ENCODE data around the gene KLHL26. TPM values are rescaled to one million over a fixed set of nuclear protein-coding genes. Genes with fewer than 3 reads are reported as not detected.

The KLHL26 gene
- total RNA-seq, 1 experiment from 2014 or later: 3.7 TPM

- H3K4me2 ChIP-seq (ENCODE audit: low read depth, low read length, poor library complexity, severe bottlenecking): no peak overlapping the region
- peaks cover 4% of the 10 kb centered on the region; the same call in 1 of the 2 replicates for H3K36me3 ChIP-seq (ENCODE audit: insufficient read depth, low read length)
- H3K79me2 ChIP-seq (ENCODE audit: low read length): no peaks in the 10 kb centered on the region
- no peak overlapping the region for H3K9ac ChIP-seq (ENCODE audit: low read length)
- no peaks in the 10 kb centered on the region for H3K9me2 ChIP-seq (replicated peaks; ENCODE audit: insufficient read depth, low read length)
- H2AFZ ChIP-seq (ENCODE audit: low read length): no peak overlapping the region
- no peak overlapping the region for H3K27ac ChIP-seq (ENCODE audit: low read length)
- H4K20me1 ChIP-seq (ENCODE audit: insufficient read depth, low read depth, low read length): no peaks in the 10 kb centered on the region
- peaks cover 33% of the 10 kb centered on the region for H3K4me1 ChIP-seq (ENCODE audit: low read length)
- no peak for DNase-seq
- no peaks in the 10 kb centered on the region for H3K9me3 ChIP-seq (ENCODE audit: low read length)
- no peaks in the 10 kb centered on the region for H3K27me3 ChIP-seq (ENCODE audit: low read length)
- H3K4me3 ChIP-seq (ENCODE audit: low read length): no peak overlapping the region
Measured at GRCh38 chr19:18667531-18668251, 30.9 kb downstream of the KLHL26 start.

DNA sequence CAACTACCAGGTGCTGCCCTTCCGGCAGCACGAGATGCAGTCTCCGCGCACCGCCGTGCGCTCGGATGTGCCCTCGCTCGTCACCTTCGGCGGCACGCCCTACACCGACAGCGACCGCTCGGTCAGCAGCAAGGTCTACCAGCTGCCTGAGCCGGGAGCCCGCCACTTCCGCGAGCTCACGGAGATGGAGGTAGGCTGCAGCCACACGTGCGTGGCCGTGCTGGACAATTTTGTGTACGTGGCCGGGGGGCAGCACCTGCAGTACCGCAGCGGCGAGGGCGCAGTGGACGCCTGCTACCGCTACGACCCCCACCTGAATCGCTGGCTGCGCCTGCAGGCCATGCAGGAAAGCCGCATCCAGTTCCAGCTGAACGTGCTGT lies 31.4 kb downstream of the KLHL26 start:
- Histone ChIP-seq H3K4me3 (ENCODE audit: low read length) (no peak overlapping the region), H3K9me2 (replicated peaks; ENCODE audit: insufficient read depth, low read length) (no peaks in the 10 kb centered on the region), H3K79me2 (ENCODE audit: low read length) (no peaks in the 10 kb centered on the region), H3K9ac (ENCODE audit: low read length) (no peak overlapping the region), H3K4me1 (ENCODE audit: low read length) (peaks cover 30% of the 10 kb centered on the region), H3K4me2 (ENCODE audit: low read depth, low read length, poor library complexity, severe bottlenecking) (no peak overlapping the region), H2AFZ (ENCODE audit: low read length) (no peak overlapping the region), H3K27me3 (ENCODE audit: low read length) (no peaks in the 10 kb centered on the region), H3K27ac (ENCODE audit: low read length) (no peak overlapping the region), H3K9me3 (ENCODE audit: low read length) (no peaks in the 10 kb centered on the region), H4K20me1 (ENCODE audit: insufficient read depth, low read depth, low read length) (no peaks in the 10 kb centered on the region), H3K36me3 (ENCODE audit: insufficient read depth, low read length) (peaks cover 4% of the 10 kb centered on the region; the same call in 1 of the 2 replicates)
- no peak for DNase-seq

GRCh38 chr19:18668744-18669523 lies 32.1 kb downstream of the KLHL26 start:
- no peak overlapping the region for H3K27ac ChIP-seq (ENCODE audit: low read length)
- H3K9me2 ChIP-seq (replicated peaks; ENCODE audit: insufficient read depth, low read length): no peaks in the 10 kb centered on the region
- H3K79me2 ChIP-seq (ENCODE audit: low read length): no peaks in the 10 kb centered on the region
- H3K27me3 ChIP-seq (ENCODE audit: low read length): no peaks in the 10 kb centered on the region
- H2AFZ ChIP-seq (ENCODE audit: low read length): no peak overlapping the region
- no peak for DNase-seq
- no peak overlapping the region for H3K4me3 ChIP-seq (ENCODE audit: low read length)
- H3K36me3 ChIP-seq (ENCODE audit: insufficient read depth, low read length): peaks cover 4% of the 10 kb centered on the region; the same call in 1 of the 2 replicates
- no peaks in the 10 kb centered on the region for H3K9me3 ChIP-seq (ENCODE audit: low read length)
- H4K20me1 ChIP-seq (ENCODE audit: insufficient read depth, low read depth, low read length): no peaks in the 10 kb centered on the region
- no peak overlapping the region for H3K9ac ChIP-seq (ENCODE audit: low read length)
- peaks cover 23% of the 10 kb centered on the region for H3K4me1 ChIP-seq (ENCODE audit: low read length)
- no peak overlapping the region for H3K4me2 ChIP-seq (ENCODE audit: low read depth, low read length, poor library complexity, severe bottlenecking)

GRCh38 chr19:18669524-18669817 lies 32.6 kb downstream of the KLHL26 start:
- H3K36me3 ChIP-seq (ENCODE audit: insufficient read depth, low read length): peaks cover 4% of the 10 kb centered on the region; the same call in 1 of the 2 replicates
- no peak overlapping the region for H3K9ac ChIP-seq (ENCODE audit: low read length)
- H3K79me2 ChIP-seq (ENCODE audit: low read length): no peaks in the 10 kb centered on the region
- no peak overlapping the region for H2AFZ ChIP-seq (ENCODE audit: low read length)
- no peak overlapping the region for H3K27ac ChIP-seq (ENCODE audit: low read length)
- no peaks in the 10 kb centered on the region for H3K27me3 ChIP-seq (ENCODE audit: low read length)
- no peak for DNase-seq
- peaks cover 19% of the 10 kb centered on the region for H3K4me1 ChIP-seq (ENCODE audit: low read length)
- H3K4me2 ChIP-seq (ENCODE audit: low read depth, low read length, poor library complexity, severe bottlenecking): no peak overlapping the region
- H3K9me2 ChIP-seq (replicated peaks; ENCODE audit: insufficient read depth, low read length): no peaks in the 10 kb centered on the region
- no peaks in the 10 kb centered on the region for H4K20me1 ChIP-seq (ENCODE audit: insufficient read depth, low read depth, low read length)
- H3K4me3 ChIP-seq (ENCODE audit: low read length): no peak overlapping the region
- no peaks in the 10 kb centered on the region for H3K9me3 ChIP-seq (ENCODE audit: low read length)

DNA sequence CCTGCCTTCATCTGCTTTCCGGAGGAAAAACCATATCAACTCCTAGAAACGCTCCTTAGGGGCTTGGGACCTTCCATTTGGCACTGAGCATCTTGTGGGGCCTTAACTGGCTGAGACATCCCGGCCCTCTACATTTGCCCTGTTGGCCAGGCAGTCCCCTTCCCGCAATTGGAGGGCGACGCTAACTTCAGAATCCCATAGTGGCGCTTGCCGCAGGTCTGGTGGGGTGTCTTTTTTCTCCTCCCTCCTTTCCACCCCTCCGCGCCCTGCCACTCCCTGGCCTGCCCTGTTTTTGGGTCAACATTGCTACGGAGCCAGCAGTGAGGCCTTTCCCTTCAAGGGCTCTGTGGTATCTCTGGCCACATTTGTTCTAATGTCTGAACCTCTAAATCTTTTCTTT lies 33.1 kb downstream of the KLHL26 start:
- DNase-seq: no peak
- Histone ChIP-seq H3K79me2 (ENCODE audit: low read length) (no peaks in the 10 kb centered on the region), H3K9me3 (ENCODE audit: low read length) (no peaks in the 10 kb centered on the region), H3K36me3 (ENCODE audit: insufficient read depth, low read length) (peaks cover 4% of the 10 kb centered on the region; the same call in 1 of the 2 replicates), H4K20me1 (ENCODE audit: insufficient read depth, low read depth, low read length) (no peaks in the 10 kb centered on the region), H3K4me2 (ENCODE audit: low read depth, low read length, poor library complexity, severe bottlenecking) (no peak overlapping the region), H3K4me3 (ENCODE audit: low read length) (no peak overlapping the region), H2AFZ (ENCODE audit: low read length) (no peak overlapping the region), H3K9me2 (replicated peaks; ENCODE audit: insufficient read depth, low read length) (no peaks in the 10 kb centered on the region), H3K9ac (ENCODE audit: low read length) (no peak overlapping the region), H3K27ac (ENCODE audit: low read length) (no peak overlapping the region), H3K27me3 (ENCODE audit: low read length) (no peaks in the 10 kb centered on the region), H3K4me1 (ENCODE audit: low read length) (peaks cover 19% of the 10 kb centered on the region)

DNA sequence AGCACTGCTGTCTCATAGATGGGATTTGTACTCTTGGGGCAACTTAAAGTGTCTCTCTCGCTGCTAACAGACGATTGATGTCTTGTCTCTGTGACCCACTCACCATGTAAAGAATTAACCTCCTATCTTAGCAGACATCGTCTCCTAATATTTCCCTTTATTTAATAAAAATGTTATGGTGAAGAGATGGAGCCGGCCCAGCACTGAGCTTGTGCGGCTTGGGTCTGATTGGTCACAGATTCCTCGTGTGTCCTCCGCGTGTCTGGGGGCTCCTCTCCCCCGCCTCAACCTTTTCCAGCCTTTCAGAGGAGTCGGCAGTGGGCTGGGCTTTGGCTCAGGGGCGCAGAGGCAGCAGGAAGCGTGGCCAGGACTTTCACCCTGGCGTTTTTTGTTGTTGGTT lies 33.5 kb downstream of the KLHL26 start:
- no peak overlapping the region for H2AFZ ChIP-seq (ENCODE audit: low read length)
- peaks cover 17% of the 10 kb centered on the region for H3K4me1 ChIP-seq (ENCODE audit: low read length)

DNA sequence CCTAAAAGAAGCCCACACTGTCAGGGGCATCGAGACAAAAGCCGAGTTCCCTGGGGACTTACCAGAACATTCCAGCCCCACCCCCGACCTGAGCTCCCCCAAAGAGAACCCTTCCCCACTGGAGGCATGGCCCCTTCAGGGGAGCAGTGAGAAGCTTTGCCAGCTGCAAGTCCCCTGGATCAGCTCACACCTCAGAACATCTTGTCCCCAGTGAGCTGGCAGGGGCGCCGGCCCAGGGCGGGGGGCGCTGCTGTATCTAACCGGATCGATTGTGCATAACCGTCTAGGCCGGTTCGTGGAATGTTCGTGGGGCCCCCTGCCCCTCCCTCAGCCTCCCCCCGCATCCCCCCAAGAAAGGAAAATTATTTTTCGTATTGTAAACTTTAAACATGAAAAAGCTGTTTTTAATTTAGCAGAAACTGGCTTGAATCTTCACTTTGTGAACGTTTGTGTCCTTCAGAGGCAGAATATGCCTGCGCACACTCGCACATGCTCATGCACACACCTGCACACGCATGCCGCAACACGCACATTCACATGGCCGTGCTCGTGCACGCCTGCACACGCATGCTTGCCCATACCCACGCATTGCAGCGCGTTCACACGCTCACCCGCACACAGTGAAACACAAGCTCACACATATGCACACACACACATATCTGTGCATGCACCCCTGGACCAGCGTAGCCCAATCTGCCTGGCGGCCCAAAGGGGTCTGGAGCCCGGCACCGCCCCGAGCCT lies 34.6 kb downstream of the KLHL26 start:
- Histone ChIP-seq H3K27ac (ENCODE audit: low read length) (no peak overlapping the region), H3K4me2 (ENCODE audit: low read depth, low read length, poor library complexity, severe bottlenecking) (no peak overlapping the region), H2AFZ (ENCODE audit: low read length) (no peak overlapping the region), H4K20me1 (ENCODE audit: insufficient read depth, low read depth, low read length) (no peaks in the 10 kb centered on the region), H3K27me3 (ENCODE audit: low read length) (no peaks in the 10 kb centered on the region), H3K4me1 (ENCODE audit: low read length) (peaks cover 5% of the 10 kb centered on the region), H3K9ac (ENCODE audit: low read length) (no peak overlapping the region), H3K36me3 (ENCODE audit: insufficient read depth, low read length) (peaks cover 4% of the 10 kb centered on the region; the same call in 1 of the 2 replicates), H3K79me2 (ENCODE audit: low read length) (no peaks in the 10 kb centered on the region), H3K9me2 (replicated peaks; ENCODE audit: insufficient read depth, low read length) (no peaks in the 10 kb centered on the region), H3K4me3 (ENCODE audit: low read length) (no peak overlapping the region), H3K9me3 (ENCODE audit: low read length) (no peaks in the 10 kb centered on the region)
- DNase-seq: no peak

More for the DNA sequence above, 33.5 kb downstream of the KLHL26 start:
- Histone ChIP-seq H4K20me1 (ENCODE audit: insufficient read depth, low read depth, low read length) (no peaks in the 10 kb centered on the region), H3K27me3 (ENCODE audit: low read length) (no peaks in the 10 kb centered on the region), H3K36me3 (ENCODE audit: insufficient read depth, low read length) (peaks cover 4% of the 10 kb centered on the region; the same call in 1 of the 2 replicates), H3K9me2 (replicated peaks; ENCODE audit: insufficient read depth, low read length) (no peaks in the 10 kb centered on the region), H3K4me3 (ENCODE audit: low read length) (no peak overlapping the region), H3K9ac (ENCODE audit: low read length) (no peak overlapping the region), H3K79me2 (ENCODE audit: low read length) (no peaks in the 10 kb centered on the region), H3K9me3 (ENCODE audit: low read length) (no peaks in the 10 kb centered on the region), H3K27ac (ENCODE audit: low read length) (no peak overlapping the region), H3K4me2 (ENCODE audit: low read depth, low read length, poor library complexity, severe bottlenecking) (no peak overlapping the region)
- DNase-seq: no peak

DNA sequence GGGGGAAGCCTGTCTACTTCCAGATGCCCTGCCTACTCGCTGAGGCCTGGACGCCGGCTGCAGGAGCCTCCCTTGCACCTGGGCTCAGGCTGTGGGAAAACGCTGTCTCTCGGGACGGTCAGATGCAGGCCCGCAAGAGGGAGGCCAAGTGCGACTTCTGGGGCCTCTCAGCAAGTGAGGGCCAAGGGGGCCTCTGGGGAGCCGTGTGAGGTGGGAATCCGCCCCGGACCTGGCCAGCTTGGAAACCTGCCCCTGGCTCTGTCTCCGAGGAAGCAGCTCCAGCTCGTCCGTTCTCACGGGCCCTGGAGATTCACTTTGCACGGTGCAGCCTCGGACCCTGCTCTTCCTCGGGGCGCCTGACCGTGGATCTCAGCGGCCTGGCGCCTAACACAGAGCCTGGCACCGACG lies 35.2 kb downstream of the KLHL26 start:
- Histone ChIP-seq H3K4me2 (ENCODE audit: low read depth, low read length, poor library complexity, severe bottlenecking) (no peak overlapping the region), H3K9me2 (replicated peaks; ENCODE audit: insufficient read depth, low read length) (no peaks in the 10 kb centered on the region), H3K4me1 (ENCODE audit: low read length) (no peaks in the 10 kb centered on the region; the same call in 1 of the 2 replicates), H3K4me3 (ENCODE audit: low read length) (no peak overlapping the region), H2AFZ (ENCODE audit: low read length) (no peak overlapping the region), H3K79me2 (ENCODE audit: low read length) (no peaks in the 10 kb centered on the region), H3K9ac (ENCODE audit: low read length) (no peak overlapping the region), H3K36me3 (ENCODE audit: insufficient read depth, low read length) (peaks cover 4% of the 10 kb centered on the region; the same call in 1 of the 2 replicates), H3K27me3 (ENCODE audit: low read length) (no peaks in the 10 kb centered on the region), H3K27ac (ENCODE audit: low read length) (no peak overlapping the region), H4K20me1 (ENCODE audit: insufficient read depth, low read depth, low read length) (no peaks in the 10 kb centered on the region), H3K9me3 (ENCODE audit: low read length) (no peaks in the 10 kb centered on the region)
- no peak for DNase-seq

Measured in Karpas-422 (cell line).